Endothelial cell of umbilical vein (primary cell): ENCODE data around the gene CEP44. TPM values are rescaled to one million over a fixed set of nuclear protein-coding genes. Genes with fewer than 3 reads are reported as not detected.
"Not testable (repeated sequence)": the region's sequence is repeated elsewhere in the genome, so short reads cannot be mapped to it uniquely, and the experiment has no call there.

Source experiments
- BruUV-seq: library from RNA; stranded (reverse); fragments of 400-500 nt; replicated peaks from 2 replicates; lab custom pipeline; 2021; lab: Mats Ljungman, UMichigan
- CTCF ChIA-PET: fragments of 300-600, 350-600 bp; sonication (Branson Sonifier 250); formaldehyde crosslinking; loops from one replicate; lab custom pipeline; 2021; ENCODE audit warnings: antibody characterized with exemption, inconsistent platforms; lab: Charles Lee
- POLR2A ChIA-PET: fragments of 300-600, 350-600 bp; sonication (Branson Sonifier 250); formaldehyde crosslinking; loops from one replicate; lab custom pipeline; 2021; ENCODE audit warnings: antibody characterized with exemption, inconsistent platforms; lab: Charles Lee
- DNase-seq: peaks from one replicate; pipeline ENCODE4 v3.0.0-alpha.2; 2011; ENCODE audit warnings: low read depth, low spot score
- FAIRE-seq: peaks from 2 replicates; lab custom pipeline; 2011; peaks lifted over from hg19 to GRCh38; lab: Jason Lieb, UNC
- H2AFZ ChIP-seq: 2 replicates; pipeline ENCODE4 v1.6.0; 2012; ENCODE audit warnings: low read depth, low read length, control low read depth, inconsistent platforms
- H3K27ac ChIP-seq: 2 replicates; pipeline ENCODE4 v1.5.1; 2011; ENCODE audit warnings: low read depth, mild to moderate bottlenecking, control low read depth, low read length, moderate library complexity; ENCODE audit not compliant: insufficient read depth
- H3K27me3 ChIP-seq, 2 experiments: 2 replicates each; pipeline versions ENCODE4 v1.6.0 to v1.6.1; 2011; ENCODE audit warnings: low read length in 2 of 2, mixed read lengths in 1 of 2; ENCODE audit not compliant: control insufficient read depth in 2 of 2, insufficient read depth in 2 of 2
- H3K36me3 ChIP-seq, 2 experiments: 2 replicates in 1 of 2; 3 replicates in 1 of 2; pipeline ENCODE4 v1.5.1; 2011; ENCODE audit warnings: low read length in 2 of 2, mild to moderate bottlenecking in 1 of 2, moderate library complexity in 1 of 2; ENCODE audit not compliant: control insufficient read depth in 2 of 2, insufficient read depth in 2 of 2; ENCODE audit errors: extremely low read depth in 1 of 2
- H3K4me1 ChIP-seq: 3 replicates; pipeline ENCODE4 v1.5.1; 2011; ENCODE audit warnings: mild to moderate bottlenecking, low read length; ENCODE audit not compliant: control insufficient read depth, insufficient read depth; ENCODE audit errors: extremely low read depth
- H3K4me2 ChIP-seq: 2 replicates; pipeline ENCODE4 v1.6.1; 2011; ENCODE audit warnings: low read length, control low read depth, mixed read lengths; ENCODE audit not compliant: insufficient read depth
- H3K4me3 ChIP-seq, 3 experiments: fragments of 200-600 bp in 1 of 3; sonication (generic), shearing (Covaris generic) in 1 of 3; replicated peaks in 1 of 3; 2 replicates each; pipeline ENCODE4 v1.5.1; 2011 to 2016; ENCODE audit warnings: control low read depth in 3 of 3, low read length in 3 of 3, mild to moderate bottlenecking in 2 of 3, inconsistent platforms in 1 of 3, low read depth in 1 of 3, moderate library complexity in 1 of 3; ENCODE audit not compliant: insufficient read depth in 1 of 3
- H3K79me2 ChIP-seq: 2 replicates; pipeline ENCODE4 v1.6.0; 2012; ENCODE audit warnings: low read length, inconsistent platforms; ENCODE audit not compliant: control insufficient read depth, insufficient read depth
- H3K9ac ChIP-seq: replicated peaks from 2 replicates; pipeline ENCODE3; 2011; ENCODE audit warnings: low read length, control low read depth; ENCODE audit not compliant: insufficient read depth; ENCODE audit errors: extremely low read depth
- H3K9me1 ChIP-seq: replicated peaks from 3 replicates; pipeline ENCODE4 v1.6.0; 2011; ENCODE audit warnings: mild to moderate bottlenecking, low read length; ENCODE audit not compliant: control insufficient read depth, insufficient read depth; ENCODE audit errors: extremely low read depth
- H3K9me3 ChIP-seq: replicated peaks from 2 replicates; pipeline ENCODE4 v1.5.1; 2012; ENCODE audit warnings: low read length, inconsistent platforms; ENCODE audit not compliant: control insufficient read depth, insufficient read depth
- H4K20me1 ChIP-seq: replicated peaks from 2 replicates; pipeline ENCODE3; 2011; ENCODE audit warnings: mild to moderate bottlenecking, low read length; ENCODE audit not compliant: control insufficient read depth, insufficient read depth; ENCODE audit errors: extremely low read depth
- CTCF ChIP-seq, 2 donors: IDR thresholded peaks; 1 replicate in 1 of 2; 2 replicates in 1 of 2; pipeline ENCODE4 v1.5.1; 2011; ENCODE audit warnings: low read length in 2 of 2, mild to moderate bottlenecking in 2 of 2, moderate library complexity in 2 of 2, control low read depth in 1 of 2, inconsistent platforms in 1 of 2, low read depth in 1 of 2; ENCODE audit not compliant: insufficient read depth in 1 of 2; ENCODE audit errors: extremely low read depth in 1 of 2
- EZH2 ChIP-seq: IDR thresholded peaks from 2 replicates; pipeline ENCODE4 v1.6.1; 2012; ENCODE audit warnings: borderline replicate concordance, low read depth, mild to moderate bottlenecking, moderate library complexity, low read length, inconsistent platforms; ENCODE audit not compliant: severe bottlenecking
- FOS ChIP-seq: IDR thresholded peaks from 2 replicates; pipeline ENCODE4 v1.6.1; 2011; ENCODE audit warnings: mild to moderate bottlenecking, low read length, moderate library complexity, borderline replicate concordance; ENCODE audit not compliant: insufficient read depth
- GATA2 ChIP-seq: IDR thresholded peaks from 2 replicates; pipeline ENCODE4 v1.7.0; 2011; ENCODE audit warnings: low read depth, mild to moderate bottlenecking, moderate library complexity, mixed read lengths, low read length; ENCODE audit not compliant: insufficient read length, insufficient read depth
- JUN ChIP-seq: IDR thresholded peaks from 2 replicates; pipeline ENCODE4 v1.6.1; 2011; ENCODE audit warnings: borderline replicate concordance, low read depth; ENCODE audit not compliant: insufficient read length, insufficient read depth
- MAX ChIP-seq: IDR thresholded peaks from 2 replicates; pipeline ENCODE4 v1.6.1; 2011; ENCODE audit not compliant: insufficient read depth, insufficient read length
- MYC ChIP-seq: IDR thresholded peaks from one replicate; pipeline ENCODE4 v1.6.1; 2011; ENCODE audit warnings: mild to moderate bottlenecking, low read depth, low read length
- POLR2A ChIP-seq: IDR thresholded peaks from 2 replicates; pipeline ENCODE4 v1.6.1; 2012; ENCODE audit warnings: low read depth, mild to moderate bottlenecking, control low read depth, low read length
- POLR2AphosphoS5 ChIP-seq: IDR thresholded peaks from 2 replicates; pipeline ENCODE4 v1.6.1; 2012; ENCODE audit warnings: low read depth, mild to moderate bottlenecking, control low read depth, low read length, moderate library complexity; ENCODE audit not compliant: insufficient read depth
- dilution Hi-C: fragments of 300-500 bp; cut with MboI; formaldehyde crosslinking; loops from one replicate; pipeline ENCODE4 v1.15.0; 2019; ENCODE audit warnings: low sequenced_read_pairs; ENCODE audit not compliant: extremely low pct_ligation_motif_present
- intact Hi-C: fragments of 100-400 bp; cut with micrococcal nuclease; formaldehyde crosslinking; loops from one replicate; pipeline ENCODE4 v1.10.0; 2022
- polyA plus RNA-seq, 4 experiments: library from polyadenylated mRNA; depleted of rRNA in 3 of 4; stranded (reverse) in 3 of 4; unstranded in 1 of 4; fragments of >200 nt; gene quantifications; 2 replicates each; pipeline versions ENCODE4 v1.2.1 to v1.2.3, GENCODE V29; 2011 to 2012; ENCODE audit warnings: missing spikeins in 1 of 4
- total RNA-seq: library from RNA; stranded (reverse); gene quantifications from 2 replicates; pipeline ENCODE4 v1.2.3, GENCODE V29; 2021

CEP44 gene
- total and polyA plus RNA-seq, 2 donors (not counting 3 experiments of a cell fraction or from before 2014, with no cell fraction given), result 2.0 to 13.0 TPM

- dilution Hi-C loops, result no loop called here
- no peak overlapping the region for H3K4me2 ChIP-seq
- H3K4me1 ChIP-seq, result no peaks in the 10 kb centered on the region
- POLR2A ChIA-PET, result no interaction called here
- no peaks in the 10 kb centered on the region for H3K27me3 ChIP-seq
- H3K79me2 ChIP-seq, result no peaks in the 10 kb centered on the region
- CTCF ChIA-PET, result no interaction called here
- no peak overlapping the region for H3K27ac ChIP-seq
- FAIRE-seq (no peak), DNase-seq (no peak)
- no peaks in the 10 kb centered on the region for H3K9me3 ChIP-seq
- H3K4me3 ChIP-seq, result no peak overlapping the region
- intact Hi-C loops, result no loop called here
- no peaks in the 10 kb centered on the region for H3K9me1 ChIP-seq
- TF ChIP-seq FOS, result no peak
- no peak for TF ChIP-seq MAX
- TF ChIP-seq POLR2AphosphoS5, result no peak
- TF ChIP-seq CTCF (IDR thresholded peaks at IDR 0.05; ENCODE audit: extremely low read depth in 1 of 2, insufficient read depth in 1 of 2, low read depth in 1 of 2, low read length in 2 of 2), result no peak
- no peak for TF ChIP-seq GATA2
- no peak for TF ChIP-seq MYC
- TF ChIP-seq JUN, result no peak
- no peak for TF ChIP-seq POLR2A
- TF ChIP-seq EZH2, result no peak
- no peak overlapping the region for H2AFZ ChIP-seq
- H4K20me1 ChIP-seq, result no peaks in the 10 kb centered on the region
- no peaks in the 10 kb centered on the region for H3K36me3 ChIP-seq
- no TSS peak for BruUV-seq
- H3K9ac ChIP-seq, result no peak overlapping the region
Measured at GRCh38 chr4:174378951-174379350, 95.2 kb downstream of the CEP44 start.

GRCh38 chr4:174380206-174380605 lies 96.5 kb downstream of the CEP44 start:
- H3K36me3 ChIP-seq, CTCF ChIA-PET, H3K9me1 ChIP-seq, H3K4me1 ChIP-seq, H2AFZ ChIP-seq, BruUV-seq, H3K9me3 ChIP-seq, H3K9ac ChIP-seq, POLR2A ChIA-PET, H3K4me3 ChIP-seq, H4K20me1 ChIP-seq, dilution Hi-C loops, H3K79me2 ChIP-seq, FAIRE-seq, H3K4me2 ChIP-seq, intact Hi-C loops, H3K27ac ChIP-seq, H3K27me3 ChIP-seq, DNase-seq: not testable (repeated sequence)
